KOPT-K1 (cell line): ENCODE data around the gene MVB12B.
A peak's percentile ranks its signal among the peaks of the same experiment; 100 is the strongest.
"Not testable (repeated sequence)": the region's sequence is repeated elsewhere in the genome, so short reads cannot be mapped to it uniquely, and the experiment has no call there.

Experiments used
- H3K27ac ChIP-seq: fragments of 200-600 bp; sonication (generic); 2 replicates; pipeline ENCODE4 v1.5.1; 2016; ENCODE audit warnings: antibody characterized with exemption, mild to moderate bottlenecking, low read depth, low read length; ENCODE audit not compliant: poor library complexity, severe bottlenecking
- H3K36me3 ChIP-seq: fragments of 200-600 bp; sonication (generic); 2 replicates; pipeline ENCODE4 v1.5.1; 2017; ENCODE audit warnings: antibody characterized with exemption, mild to moderate bottlenecking, low read length, moderate library complexity; ENCODE audit not compliant: insufficient read depth
- H3K9me3 ChIP-seq: fragments of 200-600 bp; sonication (generic); 2 replicates; pipeline ENCODE4 v1.5.1; 2017; ENCODE audit warnings: antibody characterized with exemption, low read length, mild to moderate bottlenecking; ENCODE audit not compliant: insufficient read depth, poor library complexity, severe bottlenecking

The MVB12B gene

DNA sequence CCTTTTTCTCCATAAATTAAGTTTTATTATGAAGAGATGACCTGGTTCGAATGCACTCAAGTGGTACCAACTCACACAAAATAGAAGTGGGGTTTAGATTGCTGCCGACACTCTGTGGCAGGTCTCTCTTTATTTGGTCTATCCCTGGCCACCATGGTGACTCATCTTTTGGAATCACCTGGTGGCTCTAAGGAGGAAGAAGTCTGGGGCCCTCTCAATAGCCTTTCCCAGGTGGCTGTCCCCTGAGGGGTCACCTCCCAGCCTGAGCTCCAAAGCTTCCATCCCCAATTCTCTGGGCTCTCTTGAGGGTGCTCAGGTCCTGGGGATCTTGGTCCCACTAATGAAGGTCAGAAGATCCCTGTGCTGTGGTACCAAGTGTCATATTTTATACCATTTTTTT, 136.8 kb downstream of the MVB12B start:
- H3K36me3 ChIP-seq, result no peaks in the 10 kb centered on the region
- H3K9me3 ChIP-seq, result no peaks in the 10 kb centered on the region
- H3K27ac ChIP-seq, result no peak overlapping the region

DNA sequence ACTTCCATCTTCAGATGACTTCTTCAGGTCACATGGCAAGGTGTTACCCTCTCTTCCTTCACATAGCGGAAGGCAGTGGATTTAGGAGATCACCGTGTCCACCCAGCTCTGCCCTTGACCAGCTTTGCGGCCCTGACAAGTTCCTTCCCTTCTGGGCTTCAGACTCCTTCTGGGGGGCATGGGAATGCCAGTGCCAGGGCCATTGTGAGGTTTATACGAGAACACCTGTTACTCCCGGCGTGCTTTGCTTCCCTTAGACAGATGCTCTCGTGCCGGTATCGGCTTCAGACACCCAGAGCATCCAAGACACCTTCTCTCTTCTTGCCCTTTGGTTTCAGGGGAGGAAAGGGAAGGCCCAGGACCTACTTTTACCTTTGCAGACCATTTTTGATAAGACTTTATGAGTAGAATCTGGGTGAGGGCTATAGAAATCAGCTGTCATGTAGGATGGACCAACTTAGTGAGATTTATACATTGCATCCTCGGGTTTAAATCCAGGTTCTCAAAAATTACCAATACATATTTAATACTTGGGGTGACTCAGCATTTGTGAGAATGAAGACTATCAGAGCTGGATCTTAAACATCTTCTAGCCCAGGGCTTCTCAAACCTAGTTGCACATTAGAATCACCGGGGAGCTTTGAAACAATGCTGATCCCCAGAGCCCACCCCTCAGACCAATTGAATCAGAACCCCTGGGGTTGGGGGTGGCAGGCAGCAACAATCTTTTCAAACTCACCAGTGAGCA, 138.2 kb downstream of the MVB12B start:
- Histone ChIP-seq H3K27ac (no peak overlapping the region), H3K36me3 (no peaks in the 10 kb centered on the region), H3K9me3 (no peaks in the 10 kb centered on the region)

DNA sequence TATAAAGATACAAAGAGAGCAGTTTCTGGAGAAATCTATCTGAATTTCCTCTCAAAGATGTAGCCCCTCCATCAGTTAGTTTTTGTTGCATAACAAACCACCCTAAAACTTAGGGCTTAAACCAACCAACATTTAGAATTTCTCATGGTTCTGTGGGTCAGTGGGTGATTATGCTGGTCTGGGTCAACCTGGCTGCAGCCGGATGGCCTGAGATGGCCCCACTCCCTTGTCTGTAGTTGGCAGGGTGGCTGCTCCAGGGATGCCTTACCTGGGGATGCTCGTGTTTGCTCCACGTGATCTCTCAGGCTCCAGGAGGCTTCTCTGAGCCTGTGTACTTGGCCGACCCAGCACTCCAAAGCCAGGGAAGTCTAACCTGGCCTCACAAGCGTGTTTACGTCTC, 139.3 kb downstream of the MVB12B start:
- no peak overlapping the region for H3K27ac ChIP-seq
- no peaks in the 10 kb centered on the region for H3K36me3 ChIP-seq
- no peaks in the 10 kb centered on the region for H3K9me3 ChIP-seq

DNA sequence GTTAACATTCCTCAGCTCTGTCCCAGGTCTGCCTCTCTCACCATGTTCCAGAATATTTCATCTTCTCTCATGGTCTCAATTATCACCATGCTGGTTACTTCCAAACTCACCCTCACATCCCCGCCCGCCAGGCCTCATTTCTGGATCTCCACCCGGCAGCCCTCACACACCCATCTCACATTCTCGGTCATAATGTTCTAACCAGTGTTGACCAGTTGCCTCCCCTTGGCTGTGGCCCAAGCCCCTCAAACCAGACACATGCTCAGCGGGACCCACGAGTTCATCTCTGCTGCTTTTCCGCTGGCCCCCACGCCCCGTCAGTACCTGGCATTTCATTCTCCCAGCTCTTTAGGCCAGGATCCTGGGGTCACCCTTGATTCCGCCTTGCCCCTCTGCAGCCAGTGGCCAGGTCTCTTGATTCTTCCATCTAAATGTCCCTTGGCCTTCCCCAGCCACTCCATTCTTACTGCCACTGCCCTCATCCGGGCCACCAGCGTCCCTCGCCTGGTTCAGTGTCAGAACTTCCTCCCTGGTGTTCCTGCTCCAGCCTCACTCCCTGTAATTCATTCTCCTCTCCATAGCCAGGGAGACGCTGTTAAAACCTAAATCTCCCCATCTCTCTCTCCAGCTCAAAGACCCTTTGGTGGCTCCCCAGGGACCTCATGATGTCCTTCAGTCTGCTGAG, 141.7 kb downstream of the MVB12B start:
- Histone ChIP-seq H3K36me3 (no peaks in the 10 kb centered on the region), H3K9me3 (no peaks in the 10 kb centered on the region), H3K27ac (peak overlapping the region; percentile 88)

DNA sequence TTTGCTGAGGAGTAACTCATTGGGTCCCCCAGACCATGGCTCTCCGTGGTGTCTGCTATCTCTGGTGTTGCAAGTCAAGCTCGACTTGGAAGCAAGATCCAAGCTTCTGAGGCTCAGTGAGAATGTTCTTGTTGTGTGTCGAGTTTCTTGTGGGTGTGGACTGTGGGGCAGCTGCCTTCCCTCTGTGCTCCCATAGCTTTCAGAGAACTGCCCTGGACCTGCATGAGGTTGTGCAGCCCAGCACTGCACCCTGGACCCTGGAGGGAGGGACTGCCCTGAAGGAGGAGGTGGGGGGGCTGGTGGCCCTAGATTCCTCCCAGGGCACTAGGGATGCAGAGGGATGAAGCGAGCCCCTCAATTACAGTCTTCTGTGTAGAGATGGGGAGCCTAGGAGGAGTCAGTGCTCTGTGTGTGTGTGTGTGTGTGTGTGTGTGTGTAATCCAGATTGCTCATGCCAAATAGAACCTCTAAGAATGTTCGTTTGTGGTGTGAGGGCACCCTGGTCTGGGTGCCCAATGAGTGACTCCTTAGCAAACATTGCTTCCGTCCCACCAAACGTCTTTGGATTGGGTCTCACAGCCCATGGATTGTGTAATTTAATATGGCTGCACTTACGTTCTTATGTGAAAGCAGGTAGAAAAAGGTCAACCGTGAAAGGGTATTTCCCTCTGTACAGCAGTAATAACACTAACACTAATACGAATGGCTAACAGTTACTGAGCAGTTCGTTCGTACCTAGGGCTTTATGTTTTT, 143.8 kb downstream of the MVB12B start:
- H3K36me3 ChIP-seq, result no peaks in the 10 kb centered on the region
- H3K27ac ChIP-seq, result peak overlapping the region; percentile 88
- H3K9me3 ChIP-seq, result no peaks in the 10 kb centered on the region

DNA sequence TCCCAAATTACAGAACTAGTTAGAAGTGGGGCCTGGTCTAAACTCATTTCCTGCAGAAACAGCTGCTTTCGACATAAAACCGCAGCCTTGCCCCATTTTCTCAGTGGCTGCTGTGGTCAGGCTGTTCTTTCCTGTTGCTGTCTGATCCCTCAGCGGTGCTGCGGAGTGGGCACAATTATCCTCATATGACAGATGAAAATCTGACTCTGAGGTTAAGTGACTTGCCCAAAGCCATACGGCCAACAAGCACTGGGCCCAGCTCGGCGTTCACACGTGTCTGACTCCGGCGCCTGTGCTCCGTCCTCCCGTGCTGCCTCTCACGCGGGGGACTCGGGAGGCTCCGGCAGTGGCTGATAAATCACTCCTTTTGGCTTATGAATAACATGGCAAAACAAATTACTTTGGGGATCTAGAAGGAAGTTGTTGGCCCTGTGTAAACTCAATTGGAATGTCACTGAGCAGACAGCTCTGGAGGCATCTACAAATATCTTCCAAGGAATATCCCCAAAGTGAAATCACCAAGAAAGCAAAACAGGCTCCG, 144.5 kb downstream of the MVB12B start:
- H3K27ac ChIP-seq, result peak overlapping the region; percentile 88
- H3K36me3 ChIP-seq, result no peaks in the 10 kb centered on the region
- no peaks in the 10 kb centered on the region for H3K9me3 ChIP-seq

DNA sequence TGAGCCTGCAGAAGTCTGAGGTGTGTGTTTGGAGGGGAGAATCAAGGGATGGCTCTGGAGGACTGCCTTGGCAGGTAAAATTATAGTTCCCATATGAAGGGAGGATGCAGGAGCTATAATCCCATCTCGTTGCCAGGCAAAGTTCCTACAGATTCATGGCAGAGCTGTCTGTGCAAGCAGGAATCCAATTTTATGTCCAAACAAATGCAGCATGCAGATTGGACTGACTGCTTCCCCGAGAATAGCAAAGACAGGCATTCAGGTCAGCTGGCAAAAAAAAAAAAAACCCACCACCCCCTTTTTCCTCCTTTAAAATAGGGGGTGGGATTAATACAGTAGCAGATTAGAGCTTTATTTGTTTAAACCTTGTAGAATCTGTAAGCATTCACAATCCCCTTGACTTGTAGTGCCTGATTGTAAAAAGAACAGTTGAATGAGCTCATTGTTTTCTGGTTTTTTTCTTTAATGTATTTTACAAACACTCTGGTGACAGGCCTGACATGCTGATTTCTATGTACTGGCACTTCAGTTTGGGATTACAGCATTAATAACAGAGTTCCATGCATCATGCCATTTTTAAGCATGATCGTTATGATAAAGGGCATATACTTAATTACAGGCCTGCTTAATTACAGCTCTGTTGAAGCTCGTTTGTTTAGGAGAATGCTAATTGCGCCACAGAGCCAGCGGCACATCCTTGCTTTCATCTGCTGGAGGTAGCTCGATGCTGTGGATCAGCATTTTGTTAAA, 145.7 kb downstream of the MVB12B start:
- H3K27ac ChIP-seq, result peak overlapping the region; percentile 88
- no peaks in the 10 kb centered on the region; the same call in 1 of the 2 replicates for H3K36me3 ChIP-seq
- no peaks in the 10 kb centered on the region for H3K9me3 ChIP-seq

DNA sequence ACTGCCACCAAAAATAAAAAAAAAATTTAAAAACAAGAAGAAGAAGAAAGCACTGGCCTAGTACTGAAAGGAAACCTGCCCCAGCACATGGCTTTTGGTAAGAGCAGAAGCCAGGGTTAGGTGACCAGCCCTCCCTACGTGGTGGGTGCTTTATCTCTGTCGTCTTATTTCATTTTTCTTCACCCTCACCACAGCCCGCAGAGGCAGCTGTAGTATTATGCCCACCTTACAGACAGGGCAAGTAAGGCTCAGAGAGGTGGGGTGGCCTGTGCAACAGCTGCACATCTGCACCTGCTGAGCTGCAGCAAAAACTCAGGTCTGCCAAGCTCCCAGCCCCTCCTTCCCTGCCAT, 146.3 kb downstream of the MVB12B start:
- H3K9me3 ChIP-seq, result no peaks in the 10 kb centered on the region
- no peaks in the 10 kb centered on the region; the same call in 1 of the 2 replicates for H3K36me3 ChIP-seq
- H3K27ac ChIP-seq, result peak overlapping the region; percentile 88

DNA sequence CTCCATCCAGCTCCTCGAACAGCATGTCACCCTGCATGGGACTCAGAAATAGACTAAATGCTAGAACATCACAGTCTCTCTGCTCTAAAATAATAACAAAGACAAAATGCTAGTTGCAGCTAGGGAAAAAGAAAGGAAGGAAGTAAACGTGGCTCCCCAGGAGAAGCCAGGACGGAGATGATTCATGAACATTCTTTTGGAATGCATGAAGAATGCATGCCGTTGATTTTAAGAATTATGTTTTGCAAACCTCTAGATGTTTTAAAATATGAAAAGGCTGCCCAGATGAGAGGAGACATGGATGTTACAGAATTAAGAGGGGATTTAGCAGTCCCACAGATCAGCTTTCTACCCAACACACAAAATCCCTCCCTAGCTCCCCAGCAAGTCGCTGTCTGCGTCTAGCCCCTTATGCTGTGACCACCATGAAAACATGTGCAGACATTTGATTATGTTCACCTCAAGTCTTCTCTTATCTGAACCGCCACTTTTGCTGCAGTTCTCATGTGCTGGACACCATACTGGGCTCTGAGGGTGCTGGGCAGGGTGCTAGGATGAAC, 147.7 kb downstream of the MVB12B start:
- Histone ChIP-seq H3K36me3 (no peaks in the 10 kb centered on the region; the same call in 1 of the 2 replicates), H3K9me3 (no peaks in the 10 kb centered on the region), H3K27ac (no peak overlapping the region)

DNA sequence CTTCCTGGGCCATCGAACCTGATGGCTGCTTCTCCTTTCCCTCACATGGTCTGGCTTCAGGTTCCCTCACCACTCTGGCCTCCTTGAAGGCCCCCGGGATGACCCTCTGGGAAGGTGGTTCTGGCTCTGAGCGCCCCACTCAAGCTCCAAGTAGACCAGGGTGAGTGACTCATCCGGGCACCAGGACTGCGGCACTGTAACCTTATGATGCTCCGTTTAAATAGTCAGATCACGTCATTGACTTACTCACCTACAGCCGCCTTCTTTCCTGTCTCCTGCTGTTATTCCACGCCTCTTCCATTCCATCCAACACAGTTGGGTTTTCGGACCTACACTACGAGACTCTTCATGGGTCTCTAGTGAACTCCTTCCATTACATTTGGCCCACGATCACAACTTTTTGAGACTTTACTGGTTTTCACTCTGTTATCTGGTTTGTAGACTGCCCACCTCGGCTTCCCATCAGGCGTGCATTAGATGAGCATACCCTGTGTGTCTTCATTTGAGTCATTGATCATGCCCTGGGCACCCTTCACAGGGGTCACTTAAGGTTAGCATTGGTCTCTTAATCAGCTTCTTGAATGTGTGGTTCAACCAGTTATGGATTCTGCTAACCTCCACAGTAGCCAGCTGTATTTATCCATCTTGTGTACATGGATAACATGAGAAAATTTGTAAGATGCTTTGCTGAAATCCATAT, 148.3 kb downstream of the MVB12B start:
- Histone ChIP-seq H3K36me3 (no peaks in the 10 kb centered on the region; the same call in 1 of the 2 replicates), H3K27ac (no peak overlapping the region), H3K9me3 (no peaks in the 10 kb centered on the region)

DNA sequence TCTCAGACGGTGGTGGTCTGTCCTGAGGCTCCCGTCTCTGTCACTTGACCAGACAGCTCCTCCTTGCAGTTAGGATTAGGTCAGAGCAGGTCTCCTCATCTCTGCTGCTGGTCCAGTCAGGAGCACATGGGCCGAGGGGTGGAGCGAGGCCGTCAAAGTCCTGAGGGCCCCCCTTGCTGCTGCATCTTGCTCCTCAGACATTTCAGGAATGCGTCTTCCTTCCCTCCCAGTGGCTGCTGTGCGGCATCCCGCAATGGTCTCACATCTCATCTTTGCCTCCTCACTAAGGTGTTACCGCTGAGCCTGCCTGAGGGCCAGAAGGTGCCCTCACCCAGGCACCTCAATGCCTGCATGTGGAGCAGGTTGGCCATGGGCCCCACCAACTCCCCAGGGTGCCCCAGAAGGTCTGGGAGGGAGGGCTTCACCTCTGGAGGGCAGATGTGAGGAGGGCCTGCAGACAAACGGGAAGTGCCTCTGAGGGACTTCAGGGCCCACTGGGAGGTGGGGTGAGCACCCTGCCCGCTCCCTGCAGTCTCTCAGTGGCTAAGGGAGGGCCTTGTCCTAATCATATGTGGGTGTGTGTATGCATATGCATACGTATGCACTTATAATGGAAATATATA, 149.4 kb downstream of the MVB12B start:
- Histone ChIP-seq H3K9me3 (no peaks in the 10 kb centered on the region), H3K36me3 (no peaks in the 10 kb centered on the region; the same call in 1 of the 2 replicates), H3K27ac (no peak overlapping the region)

DNA sequence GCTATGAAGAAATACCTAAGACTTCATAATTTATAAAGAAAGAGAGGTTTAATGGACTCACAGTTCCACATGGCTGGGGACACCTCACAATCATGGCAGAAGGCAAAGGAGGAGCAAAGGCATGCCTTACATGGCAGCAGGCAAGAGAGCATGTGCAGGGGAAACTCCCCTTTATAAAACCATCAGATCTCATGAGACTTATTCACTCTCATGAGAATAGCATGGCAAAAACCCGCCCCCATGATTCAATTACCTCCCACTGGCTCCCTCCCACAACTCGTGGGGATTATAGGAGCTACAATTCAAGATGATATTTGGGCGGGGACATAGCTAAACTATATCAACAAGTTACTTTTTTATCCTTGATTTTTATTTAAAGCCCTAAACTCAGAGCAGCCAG, 150.8 kb downstream of the MVB12B start:
- not testable (repeated sequence) for H3K36me3 ChIP-seq, H3K9me3 ChIP-seq, H3K27ac ChIP-seq

DNA sequence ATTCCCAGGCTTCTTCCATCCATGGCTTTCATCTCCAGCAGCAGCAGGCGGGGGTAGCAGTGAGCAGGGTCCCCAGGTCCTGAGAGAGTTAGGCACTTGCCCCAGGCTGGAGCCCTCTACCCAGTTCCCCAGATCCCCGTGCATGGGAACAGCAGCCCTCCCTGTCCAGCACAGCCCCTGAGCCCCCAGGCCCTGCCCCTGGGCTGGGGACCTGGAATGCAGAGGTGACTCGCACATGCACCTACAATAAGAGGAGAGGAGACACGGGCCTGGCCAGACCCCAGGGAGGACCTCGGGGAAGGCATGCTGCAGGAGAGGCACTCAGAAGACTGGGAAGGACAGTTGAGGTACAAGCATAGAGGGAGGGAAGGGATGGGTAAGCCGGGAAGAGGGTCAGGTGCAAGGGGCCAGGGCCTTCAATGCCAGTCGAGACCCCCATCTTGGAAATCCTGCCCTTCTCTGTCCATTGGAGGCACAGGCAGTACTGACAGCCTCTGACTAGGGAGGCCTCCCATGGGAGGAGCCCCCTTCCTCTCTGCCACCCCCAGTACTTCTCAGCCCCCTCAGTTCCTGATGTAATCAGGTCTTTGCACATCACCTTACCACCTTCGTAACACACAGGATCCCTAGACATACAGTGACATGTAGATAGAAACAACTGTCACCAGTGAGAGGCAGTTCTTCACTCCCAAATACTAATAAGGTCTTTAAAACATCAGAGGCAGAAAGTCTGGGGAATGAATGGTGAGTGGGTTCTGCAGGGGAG, 151.8 kb downstream of the MVB12B start:
- peaks cover 14% of the 10 kb centered on the region; the same call in 1 of the 2 replicates for H3K36me3 ChIP-seq
- no peaks in the 10 kb centered on the region for H3K9me3 ChIP-seq
- H3K27ac ChIP-seq, result no peak overlapping the region
